Activated naive CD8-positive, alpha-beta T cell treated with anti-CD3 and anti-CD28 coated beads for 36 hours (primary cell): ENCODE results near the gene TMEM135. TPM values are rescaled to one million over a fixed set of nuclear protein-coding genes. Genes with fewer than 3 reads are reported as not detected.

Experiments
- DNase-seq: peaks from one replicate; pipeline ENCODE4 v3.0.0; 2021
- H3K27ac Mint-ChIP-seq: one replicate; pipeline ENCODE4 v1.8.0; 2022; ENCODE audit warnings: mild to moderate bottlenecking, moderate library complexity, mixed read lengths
- H3K27me3 Mint-ChIP-seq: one replicate; pipeline ENCODE4 v1.8.0; 2022; ENCODE audit warnings: mild to moderate bottlenecking, mixed read lengths
- H3K36me3 Mint-ChIP-seq: one replicate; pipeline ENCODE4 v1.8.0; 2021; ENCODE audit warnings: mild to moderate bottlenecking, mixed read lengths
- H3K4me1 Mint-ChIP-seq: one replicate; pipeline ENCODE4 v1.8.0; 2021; ENCODE audit warnings: mixed read lengths
- H3K4me3 Mint-ChIP-seq: one replicate; pipeline ENCODE4 v1.8.0; 2022; ENCODE audit warnings: mild to moderate bottlenecking, moderate library complexity, mixed read lengths
- H3K9me3 Mint-ChIP-seq: one replicate; pipeline ENCODE4 v1.8.0; 2022; ENCODE audit warnings: mixed read lengths
- total RNA-seq, 2 experiments: library from RNA; stranded (reverse); gene quantifications; one replicate each; pipeline ENCODE4 v1.2.3, GENCODE V29; 2021

TMEM135 gene
- total RNA-seq, 2 experiments from 2014 or later = 22.8 to 29.0 TPM

DNA sequence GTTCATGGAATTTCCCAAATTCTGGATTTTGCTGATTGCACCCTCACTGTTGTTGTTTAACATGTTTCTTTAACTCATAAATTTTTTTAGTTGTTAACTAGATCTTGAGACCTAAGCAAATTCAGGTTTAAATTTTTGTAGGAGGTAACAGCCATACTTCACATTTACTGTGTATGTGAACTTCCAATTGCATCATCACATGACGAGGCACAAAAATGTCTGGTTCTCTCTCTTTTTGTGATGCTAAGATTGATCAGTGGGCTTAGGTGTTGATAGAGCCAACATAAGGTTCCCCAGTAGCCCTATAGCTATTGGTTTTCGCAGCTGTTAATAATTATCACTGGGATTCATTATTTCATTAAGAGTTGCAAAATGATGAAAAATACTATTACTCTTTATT is 277.5 kb downstream of the TMEM135 start:
- Mint-ChIP-seq H3K4me1 (no peaks in the 10 kb centered on the region), H3K27me3 (no peaks in the 10 kb centered on the region), H3K4me3 (no peak overlapping the region), H3K36me3 (no peaks in the 10 kb centered on the region), H3K27ac (no peak overlapping the region), H3K9me3 (no peaks in the 10 kb centered on the region)
- no peak for DNase-seq

DNA sequence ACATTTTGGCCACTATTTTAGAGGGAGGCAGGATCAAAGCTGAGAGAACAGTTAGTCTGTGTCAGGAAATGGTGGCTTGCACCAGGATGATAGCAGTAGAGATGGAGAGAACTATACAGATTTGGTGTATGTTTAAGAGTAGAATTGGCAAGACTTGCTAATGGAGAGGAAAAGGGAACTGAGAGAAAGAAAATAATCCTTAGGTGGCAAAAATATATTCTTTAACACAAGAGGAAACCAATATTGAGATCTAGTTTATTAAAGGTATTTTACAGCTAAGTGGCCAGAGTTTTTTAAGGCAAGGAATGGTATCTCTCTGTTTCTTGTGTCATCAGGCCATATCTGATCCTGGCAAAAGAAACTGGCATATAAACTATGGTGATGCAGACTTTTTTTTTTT is 278.8 kb downstream of the TMEM135 start:
- Mint-ChIP-seq H3K36me3 (peaks cover 2% of the 10 kb centered on the region), H3K4me3 (no peak overlapping the region), H3K9me3 (no peaks in the 10 kb centered on the region), H3K27me3 (no peaks in the 10 kb centered on the region), H3K4me1 (no peaks in the 10 kb centered on the region), H3K27ac (no peak overlapping the region)
- DNase-seq = no peak

DNA sequence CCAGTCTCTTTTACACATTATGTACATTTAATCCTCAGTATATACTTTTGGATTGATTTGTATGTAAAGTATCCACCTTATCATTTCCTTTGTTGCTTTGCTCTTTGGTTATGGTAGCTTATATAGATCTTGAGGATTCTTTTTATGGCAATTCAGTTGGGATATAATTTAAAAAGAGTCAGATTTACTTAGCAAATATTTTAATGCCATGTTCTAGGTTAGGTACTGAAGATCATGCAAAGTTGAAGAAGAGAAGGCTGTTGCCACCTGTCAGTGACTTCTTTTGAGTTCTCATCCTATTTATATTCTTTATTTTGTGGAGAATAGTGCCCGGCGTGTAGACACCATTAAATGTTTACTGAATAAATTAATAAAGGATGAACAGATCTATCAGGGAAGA is 279.7 kb downstream of the TMEM135 start:
- Mint-ChIP-seq H3K4me1 (no peaks in the 10 kb centered on the region), H3K36me3 (peaks cover 5% of the 10 kb centered on the region), H3K9me3 (no peaks in the 10 kb centered on the region), H3K27me3 (no peaks in the 10 kb centered on the region), H3K27ac (no peak overlapping the region), H3K4me3 (no peak overlapping the region)
- no peak for DNase-seq

DNA sequence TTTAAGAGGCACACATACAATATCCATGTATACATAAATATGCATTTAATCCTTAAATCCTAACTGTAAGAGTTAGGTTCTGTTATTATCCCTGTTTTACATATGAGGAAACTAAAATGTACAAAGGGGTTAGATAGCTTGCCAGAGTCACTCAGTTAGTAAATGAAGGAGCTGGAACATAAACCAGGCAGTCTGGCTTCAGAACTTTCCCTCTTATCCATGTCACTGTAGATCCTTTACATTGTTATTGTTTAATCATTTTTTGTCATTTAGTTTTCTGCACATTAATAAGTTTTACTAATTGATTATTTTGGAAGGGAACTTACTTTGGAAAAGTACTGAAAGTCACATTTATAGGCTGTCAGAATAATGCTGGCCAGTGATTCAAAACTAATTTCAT is 282.4 kb downstream of the TMEM135 start:
- Mint-ChIP-seq H3K36me3 (peaks cover 5% of the 10 kb centered on the region), H3K27ac (no peak overlapping the region), H3K27me3 (no peaks in the 10 kb centered on the region), H3K9me3 (no peaks in the 10 kb centered on the region), H3K4me1 (no peaks in the 10 kb centered on the region), H3K4me3 (no peak overlapping the region)
- DNase-seq = no peak

DNA sequence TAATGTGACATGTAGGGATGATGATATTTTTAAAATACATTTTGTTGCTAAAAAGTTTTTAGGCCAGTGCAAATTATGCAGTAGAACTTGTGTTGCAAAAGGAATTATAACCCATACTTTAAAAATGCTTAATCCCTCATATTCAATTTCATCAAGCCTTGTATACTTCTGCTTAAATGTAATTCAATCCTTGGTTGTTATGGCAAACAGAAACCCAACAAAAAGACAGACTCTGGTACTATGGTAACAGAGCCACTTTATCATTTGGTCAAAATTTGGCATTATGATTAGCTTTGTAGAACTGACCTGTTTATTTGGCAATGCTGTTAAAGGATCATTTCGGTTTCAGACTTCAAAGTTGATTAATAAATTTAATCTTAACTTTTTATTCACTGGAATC is 284.8 kb downstream of the TMEM135 start:
- no peak overlapping the region for H3K27ac Mint-ChIP-seq

DNA sequence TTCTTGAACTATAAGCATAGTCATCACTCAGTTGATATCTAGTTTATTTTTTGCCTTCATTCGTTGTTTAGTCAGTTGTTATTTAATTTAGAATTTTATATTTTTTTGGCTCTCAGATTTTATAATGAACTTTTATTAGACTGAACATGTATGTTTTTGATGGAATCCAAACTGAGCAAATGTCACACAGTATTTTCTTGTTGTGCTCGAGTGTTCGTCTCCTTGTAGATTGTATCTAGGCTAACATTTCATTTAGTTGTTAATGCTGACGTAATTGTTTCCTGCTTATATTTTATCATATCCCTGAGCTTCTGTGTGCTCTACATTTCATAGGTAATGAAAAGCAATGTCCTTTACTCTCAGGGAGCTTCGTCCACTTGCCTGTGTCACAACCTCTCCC is 286.2 kb downstream of the TMEM135 start:
- H3K4me3 Mint-ChIP-seq = no peak overlapping the region
- H3K9me3 Mint-ChIP-seq = no peaks in the 10 kb centered on the region
- H3K27me3 Mint-ChIP-seq = no peaks in the 10 kb centered on the region
- H3K27ac Mint-ChIP-seq = no peak overlapping the region
- peaks cover 36% of the 10 kb centered on the region for H3K36me3 Mint-ChIP-seq
- DNase-seq = no peak
- H3K4me1 Mint-ChIP-seq = no peaks in the 10 kb centered on the region

More for the DNA sequence above, 284.8 kb downstream of the TMEM135 start:
- Mint-ChIP-seq H3K9me3 (no peaks in the 10 kb centered on the region), H3K27me3 (no peaks in the 10 kb centered on the region), H3K4me1 (no peaks in the 10 kb centered on the region), H3K36me3 (peaks cover 25% of the 10 kb centered on the region), H3K4me3 (no peak overlapping the region)
- DNase-seq = no peak

DNA sequence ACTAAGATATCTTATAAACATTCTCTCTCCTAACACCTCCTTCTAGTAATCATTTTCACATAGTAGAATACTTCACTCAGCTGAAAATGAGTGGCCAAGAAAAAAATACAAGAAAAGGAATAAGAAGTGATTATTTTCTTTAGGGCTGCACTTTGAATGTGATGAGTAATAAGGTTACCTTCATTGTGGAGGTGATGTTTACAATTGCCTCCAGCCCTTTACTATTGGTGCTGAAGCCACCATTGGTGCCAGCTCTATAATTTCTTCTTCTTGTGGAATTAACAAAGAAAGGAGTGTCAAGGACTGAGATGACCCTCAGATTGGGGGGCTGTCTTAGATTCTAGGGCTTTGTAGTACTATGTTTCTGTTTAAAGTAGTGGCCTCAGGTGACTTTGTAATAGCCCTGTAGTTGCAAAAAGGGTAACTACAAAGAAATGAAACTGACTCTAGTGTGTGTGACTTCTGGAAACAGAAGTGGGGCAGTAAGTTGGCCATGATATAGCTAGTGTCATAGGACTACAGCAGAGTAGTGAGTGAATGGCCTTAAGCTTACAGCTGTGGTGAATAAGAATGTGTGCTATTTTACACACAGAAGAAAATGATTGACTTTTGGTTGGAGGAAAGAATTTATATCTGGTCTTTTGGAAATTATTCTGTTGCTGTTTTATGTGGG is 287.2 kb downstream of the TMEM135 start:
- no peaks in the 10 kb centered on the region for H3K9me3 Mint-ChIP-seq
- DNase-seq = no peak
- H3K36me3 Mint-ChIP-seq = peaks cover 37% of the 10 kb centered on the region
- H3K4me3 Mint-ChIP-seq = no peak overlapping the region
- H3K27me3 Mint-ChIP-seq = no peaks in the 10 kb centered on the region
- H3K27ac Mint-ChIP-seq = no peak overlapping the region
- no peaks in the 10 kb centered on the region for H3K4me1 Mint-ChIP-seq

DNA sequence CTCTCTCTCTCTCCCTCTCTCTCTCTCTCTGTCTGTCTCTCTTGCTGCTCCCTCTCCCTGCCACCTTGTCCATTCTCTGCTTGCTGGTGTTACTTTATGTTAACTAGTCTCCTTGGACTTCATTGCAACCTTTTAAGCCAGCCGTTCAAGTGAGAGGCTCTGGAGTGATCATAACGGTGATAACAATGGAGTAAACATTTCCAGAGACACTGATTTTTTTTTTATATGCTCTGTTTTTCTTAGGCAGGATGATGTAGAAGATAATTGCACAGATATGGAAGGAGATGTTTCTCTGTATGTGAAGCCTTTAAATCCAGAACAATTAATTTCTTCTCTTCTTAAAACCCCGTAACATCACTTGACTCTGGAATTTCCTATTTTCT is 287.7 kb downstream of the TMEM135 start:
- Mint-ChIP-seq H3K4me3 (no peak overlapping the region), H3K36me3 (peaks cover 37% of the 10 kb centered on the region), H3K27me3 (no peaks in the 10 kb centered on the region), H3K27ac (no peak overlapping the region), H3K9me3 (no peaks in the 10 kb centered on the region), H3K4me1 (no peaks in the 10 kb centered on the region)
- DNase-seq = no peak

DNA sequence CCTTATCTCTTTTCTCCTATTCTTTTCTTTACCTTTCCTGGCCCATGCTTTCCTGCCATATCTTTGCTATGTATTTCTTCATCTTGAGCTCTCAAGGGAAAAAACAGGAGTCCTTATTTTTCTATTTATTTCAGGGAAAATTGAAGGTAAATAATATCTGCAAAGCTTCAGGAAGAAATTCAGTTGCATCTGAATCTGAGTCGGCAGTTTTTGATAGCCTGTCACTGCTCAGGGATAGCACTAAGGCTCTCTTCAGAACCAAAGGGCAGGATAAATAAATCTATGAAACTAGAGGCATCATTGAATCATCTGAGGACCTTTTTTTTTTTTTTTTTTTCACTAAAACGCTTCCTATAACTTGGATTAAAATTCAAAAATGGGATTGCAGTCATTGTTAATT is 288.9 kb downstream of the TMEM135 start:
- Mint-ChIP-seq H3K27me3 (no peaks in the 10 kb centered on the region), H3K9me3 (no peaks in the 10 kb centered on the region), H3K4me1 (no peaks in the 10 kb centered on the region), H3K4me3 (no peak overlapping the region), H3K36me3 (peaks cover 35% of the 10 kb centered on the region), H3K27ac (no peak overlapping the region)
- DNase-seq = no peak

DNA sequence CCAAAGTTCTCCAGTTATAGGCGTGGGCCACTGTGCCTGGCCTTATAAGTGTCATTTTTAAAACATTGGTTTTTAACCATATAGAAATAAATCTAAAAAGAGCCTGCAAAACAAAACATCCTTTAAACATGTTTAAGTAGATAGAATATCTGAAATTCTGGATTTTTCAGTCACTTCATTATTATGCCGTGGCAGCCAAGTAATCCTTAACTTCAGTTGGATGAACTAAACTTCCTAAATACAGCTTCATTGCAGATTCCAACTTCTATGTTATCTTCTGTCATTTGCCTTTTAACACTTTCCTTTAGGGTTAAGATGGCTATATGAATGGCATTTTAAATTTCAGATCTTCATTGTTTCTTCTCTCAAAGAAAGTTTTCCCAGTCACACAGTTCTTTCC is 291.4 kb downstream of the TMEM135 start:
- no peak for DNase-seq
- Mint-ChIP-seq H3K9me3 (peaks cover 9% of the 10 kb centered on the region), H3K27ac (no peak overlapping the region), H3K4me3 (no peak overlapping the region), H3K27me3 (no peaks in the 10 kb centered on the region), H3K4me1 (no peaks in the 10 kb centered on the region), H3K36me3 (peaks cover 33% of the 10 kb centered on the region)

DNA sequence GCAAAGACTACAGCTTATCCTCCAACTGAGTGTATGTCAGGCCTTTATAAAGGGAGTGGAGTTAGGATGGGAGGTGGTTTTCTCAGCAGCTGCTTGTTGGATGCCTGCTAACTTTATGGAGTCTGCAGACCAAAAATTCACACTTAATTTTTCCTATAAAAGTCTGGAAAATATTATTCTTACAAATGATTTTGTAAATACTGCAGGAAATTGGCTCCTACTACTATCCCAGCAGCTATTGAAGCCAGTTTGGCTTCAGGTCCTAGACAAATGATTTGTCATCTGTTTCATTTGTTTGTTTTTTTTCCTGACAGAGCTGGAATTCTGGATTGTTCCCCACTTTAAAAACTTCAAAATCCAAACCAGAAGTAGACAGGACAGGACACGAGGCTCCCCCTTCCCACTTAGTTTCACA is 292.5 kb downstream of the TMEM135 start:
- peaks cover 10% of the 10 kb centered on the region for H3K9me3 Mint-ChIP-seq

DNA sequence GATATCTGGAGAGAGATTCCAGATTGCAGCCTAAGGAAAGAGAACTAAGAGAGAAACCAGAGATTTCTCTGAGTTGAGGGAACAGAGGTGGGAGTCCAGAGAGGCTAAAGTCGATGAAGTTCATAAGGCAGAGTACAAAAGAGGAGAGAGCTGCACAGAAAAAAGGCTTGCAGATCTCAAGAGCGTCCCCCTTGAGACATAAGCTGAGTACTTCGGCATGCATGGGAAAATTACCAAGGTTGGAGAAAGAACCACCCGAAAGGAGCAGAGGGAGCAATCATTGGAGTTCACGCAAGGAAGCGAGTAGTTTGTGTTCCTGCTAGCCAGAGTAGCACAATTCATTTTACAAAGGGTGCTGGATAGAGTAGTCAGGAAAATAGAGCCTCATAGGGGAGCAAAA is 293.5 kb downstream of the TMEM135 start:
- Mint-ChIP-seq H3K4me3 (no peak overlapping the region), H3K4me1 (no peaks in the 10 kb centered on the region), H3K27me3 (no peaks in the 10 kb centered on the region), H3K36me3 (peaks cover 23% of the 10 kb centered on the region), H3K9me3 (peaks cover 14% of the 10 kb centered on the region), H3K27ac (no peak overlapping the region)
- DNase-seq = no peak

More for the DNA sequence above, 292.5 kb downstream of the TMEM135 start:
- Mint-ChIP-seq H3K4me3 (no peak overlapping the region), H3K27me3 (no peaks in the 10 kb centered on the region), H3K4me1 (no peaks in the 10 kb centered on the region), H3K36me3 (peaks cover 33% of the 10 kb centered on the region), H3K27ac (no peak overlapping the region)
- DNase-seq = no peak

DNA sequence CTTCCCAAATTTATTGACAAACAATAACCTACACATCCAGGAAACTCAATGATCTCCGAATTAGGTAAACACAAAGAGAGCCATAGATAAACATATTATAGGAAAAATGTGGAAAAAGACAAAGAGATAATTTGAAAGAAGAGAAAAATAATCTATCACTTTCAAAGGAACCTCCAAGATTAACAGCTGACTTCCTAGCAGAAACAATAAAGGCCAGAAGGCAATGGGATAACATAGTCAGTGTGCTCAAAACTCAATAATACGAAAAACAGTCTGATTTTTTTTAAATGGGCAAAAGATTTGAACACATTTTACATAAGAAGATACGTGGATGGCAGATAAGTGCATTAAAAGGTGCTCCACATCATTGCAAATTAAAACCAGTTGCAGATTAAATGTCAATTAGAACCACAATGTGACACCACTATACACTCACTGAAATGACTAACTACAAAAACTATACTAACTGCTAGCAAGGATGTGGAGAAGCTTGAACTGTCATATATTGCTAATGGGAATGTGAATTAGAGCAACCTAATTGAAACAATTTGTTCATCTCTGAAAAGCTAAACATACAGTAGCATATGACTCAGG is 300.4 kb downstream of the TMEM135 start:
- Mint-ChIP-seq H3K36me3 (no peaks in the 10 kb centered on the region), H3K4me1 (no peaks in the 10 kb centered on the region)

DNA sequence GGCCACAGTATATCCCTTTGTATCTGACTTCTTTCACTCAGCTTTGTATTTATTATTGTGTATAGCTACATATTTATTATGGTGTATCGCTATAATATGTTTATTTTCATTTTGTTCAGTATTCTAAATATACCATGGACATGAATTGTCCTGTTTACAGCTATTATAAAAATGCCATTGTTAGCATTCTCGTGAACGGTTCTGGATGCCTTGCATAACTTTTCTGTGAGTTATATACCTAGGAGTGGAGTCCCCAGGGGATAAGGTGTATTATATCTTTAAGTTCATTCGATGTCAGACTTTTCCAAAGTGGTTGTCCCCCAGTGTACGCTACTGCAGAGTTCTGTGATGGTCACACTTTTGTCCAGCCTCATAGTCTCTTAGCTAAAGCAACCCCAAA is 301.7 kb downstream of the TMEM135 start:
- DNase-seq = no peak
- Mint-ChIP-seq H3K4me3 (no peak overlapping the region), H3K36me3 (no peaks in the 10 kb centered on the region), H3K9me3 (peaks cover 18% of the 10 kb centered on the region), H3K4me1 (no peaks in the 10 kb centered on the region), H3K27ac (no peak overlapping the region), H3K27me3 (no peaks in the 10 kb centered on the region)

More for the DNA sequence above, 300.4 kb downstream of the TMEM135 start:
- DNase-seq = no peak
- H3K4me3 Mint-ChIP-seq = no peak overlapping the region
- H3K9me3 Mint-ChIP-seq = peaks cover 23% of the 10 kb centered on the region
- H3K27me3 Mint-ChIP-seq = no peaks in the 10 kb centered on the region
- H3K27ac Mint-ChIP-seq = no peak overlapping the region

DNA sequence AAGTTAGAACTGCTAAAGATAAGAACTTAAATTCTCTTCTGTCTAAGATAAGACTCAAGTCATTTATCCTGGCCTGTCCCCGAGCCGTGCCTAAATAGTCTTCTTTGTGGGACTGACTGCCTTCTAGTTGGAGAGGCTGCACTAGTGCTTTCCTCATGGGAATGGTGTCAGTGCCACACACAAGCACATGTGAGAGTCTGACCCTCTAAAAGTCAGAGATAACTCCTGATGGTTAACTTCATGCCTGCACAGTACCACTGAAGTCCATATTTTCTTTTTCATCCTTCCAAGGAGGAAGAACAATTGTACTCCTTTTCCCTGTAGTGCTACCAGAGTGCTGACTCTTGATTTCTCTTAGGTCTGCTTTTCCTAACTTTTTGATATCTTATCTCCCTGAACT is 309.7 kb downstream of the TMEM135 start:
- Mint-ChIP-seq H3K27ac (no peak overlapping the region), H3K4me3 (no peak overlapping the region), H3K27me3 (peaks cover 3% of the 10 kb centered on the region), H3K4me1 (peaks cover under 1% of the 10 kb centered on the region), H3K36me3 (no peaks in the 10 kb centered on the region), H3K9me3 (no peaks in the 10 kb centered on the region)
- DNase-seq = no peak

DNA sequence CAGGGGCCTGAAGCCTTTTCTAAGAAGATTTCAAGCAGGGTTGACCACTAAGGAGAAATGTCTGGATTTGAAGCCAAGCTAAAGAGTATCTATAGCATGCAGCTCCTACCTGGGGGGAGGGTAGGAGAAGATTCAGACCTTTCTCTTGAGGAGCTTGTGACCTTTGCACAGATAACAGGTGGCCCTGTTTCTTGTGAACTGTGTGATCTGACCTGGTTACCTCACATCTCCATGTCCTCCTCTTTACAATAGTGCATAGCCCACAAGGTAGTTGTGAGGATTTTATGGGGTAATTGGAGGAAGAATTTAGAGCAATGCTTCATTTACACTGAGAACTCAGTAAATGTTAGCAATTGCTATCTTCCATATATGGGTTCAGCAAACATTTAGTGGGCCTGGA is 310.1 kb downstream of the TMEM135 start:
- Mint-ChIP-seq H3K27ac (no peak overlapping the region), H3K27me3 (peaks cover 7% of the 10 kb centered on the region), H3K9me3 (no peaks in the 10 kb centered on the region), H3K4me1 (peaks cover 3% of the 10 kb centered on the region), H3K36me3 (no peaks in the 10 kb centered on the region), H3K4me3 (no peak overlapping the region)
- DNase-seq = no peak
